ENCODE data around the gene ELK3.

Gene ELK3

GRCh38 chr12:96220902-96221301 lies 26.7 kb downstream of the ELK3 start:
- peaks cover 65% of the 10 kb centered on the region for H3K79me2 ChIP-seq (ENCODE audit: insufficient read depth, low read length)

DNA sequence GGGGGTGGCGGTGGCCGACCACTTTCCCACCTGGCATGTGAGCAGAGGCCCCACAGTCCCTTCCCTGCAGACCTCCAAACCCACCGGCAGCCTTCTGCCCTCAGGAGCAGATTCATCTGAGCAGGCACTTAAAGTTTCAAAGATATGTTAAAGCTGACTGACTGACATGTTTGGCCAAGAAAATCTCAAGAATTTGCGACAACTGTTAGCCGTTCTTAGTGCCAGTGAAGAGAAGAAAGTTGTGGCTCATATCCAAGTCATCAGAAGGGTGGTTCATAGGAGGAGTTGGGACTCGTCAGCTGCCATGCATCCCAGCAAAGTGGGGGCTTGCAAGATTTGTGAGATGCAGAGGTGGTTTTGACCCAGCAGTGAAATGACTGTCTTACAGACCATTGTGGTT lies 27.2 kb downstream of the ELK3 start:
- peaks cover 2% of the 10 kb centered on the region; the same call in 1 of the 2 replicates for H3K9me3 ChIP-seq (ENCODE audit: insufficient read depth, low read depth, low read length)
- peaks cover 18% of the 10 kb centered on the region for H4K20me1 ChIP-seq (ENCODE audit: insufficient read depth, low read length, poor library complexity, severe bottlenecking)
- H3K9me2 ChIP-seq (replicated peaks; ENCODE audit: low read depth, low read length) = no peaks in the 10 kb centered on the region
- H3K36me3 ChIP-seq (ENCODE audit: insufficient read depth, low read length) = peaks cover 47% of the 10 kb centered on the region; the same call in 1 of the 2 replicates
- H3K27me3 ChIP-seq (ENCODE audit: insufficient read depth, low read length, poor library complexity, severe bottlenecking) = no peaks in the 10 kb centered on the region
- H3K9ac ChIP-seq (ENCODE audit: low read depth, low read length, poor library complexity, severe bottlenecking) = no peak overlapping the region
- H3F3A ChIP-seq (ENCODE audit: low read depth) = no peaks in the 10 kb centered on the region
- no peak overlapping the region for H3K4me3 ChIP-seq (ENCODE audit: low read length, poor library complexity, severe bottlenecking)
- H3K79me2 ChIP-seq (ENCODE audit: insufficient read depth, low read length) = peaks cover 60% of the 10 kb centered on the region
- H3K4me2 ChIP-seq (ENCODE audit: low read depth, low read length, poor library complexity, severe bottlenecking) = no peak overlapping the region
- H3K4me1 ChIP-seq (ENCODE audit: insufficient read depth, low read length, poor library complexity, severe bottlenecking) = no peaks in the 10 kb centered on the region
- H2AFZ ChIP-seq (ENCODE audit: low read length) = no peak overlapping the region
- no peak for TF ChIP-seq EZH2phosphoT487 (IDR thresholded peaks at IDR 0.05; ENCODE audit: borderline replicate concordance)
- TF ChIP-seq CTCF (conservative IDR thresholded peaks at IDR 0.05; ENCODE audit: low read length) = no peak

More at GRCh38 chr12:96220902-96221301, 26.7 kb downstream of the ELK3 start:
- Histone ChIP-seq H4K20me1 (ENCODE audit: insufficient read depth, low read length, poor library complexity, severe bottlenecking) (peaks cover 22% of the 10 kb centered on the region), H3F3A (ENCODE audit: low read depth) (no peaks in the 10 kb centered on the region), H3K36me3 (ENCODE audit: insufficient read depth, low read length) (peaks cover 47% of the 10 kb centered on the region; the same call in 1 of the 2 replicates), H2AFZ (ENCODE audit: low read length) (no peak overlapping the region), H3K27me3 (ENCODE audit: insufficient read depth, low read length, poor library complexity, severe bottlenecking) (no peaks in the 10 kb centered on the region), H3K9me2 (replicated peaks; ENCODE audit: low read depth, low read length) (no peaks in the 10 kb centered on the region), H3K4me2 (ENCODE audit: low read depth, low read length, poor library complexity, severe bottlenecking) (no peak overlapping the region), H3K4me3 (ENCODE audit: low read length, poor library complexity, severe bottlenecking) (no peak overlapping the region), H3K9me3 (ENCODE audit: insufficient read depth, low read depth, low read length) (peaks cover 2% of the 10 kb centered on the region; the same call in 1 of the 2 replicates), H3K9ac (ENCODE audit: low read depth, low read length, poor library complexity, severe bottlenecking) (no peak overlapping the region), H3K4me1 (ENCODE audit: insufficient read depth, low read length, poor library complexity, severe bottlenecking) (no peaks in the 10 kb centered on the region)
- TF ChIP-seq CTCF (conservative IDR thresholded peaks at IDR 0.05; ENCODE audit: low read length) = no peak
- TF ChIP-seq EZH2phosphoT487 (IDR thresholded peaks at IDR 0.05; ENCODE audit: borderline replicate concordance) = no peak

DNA sequence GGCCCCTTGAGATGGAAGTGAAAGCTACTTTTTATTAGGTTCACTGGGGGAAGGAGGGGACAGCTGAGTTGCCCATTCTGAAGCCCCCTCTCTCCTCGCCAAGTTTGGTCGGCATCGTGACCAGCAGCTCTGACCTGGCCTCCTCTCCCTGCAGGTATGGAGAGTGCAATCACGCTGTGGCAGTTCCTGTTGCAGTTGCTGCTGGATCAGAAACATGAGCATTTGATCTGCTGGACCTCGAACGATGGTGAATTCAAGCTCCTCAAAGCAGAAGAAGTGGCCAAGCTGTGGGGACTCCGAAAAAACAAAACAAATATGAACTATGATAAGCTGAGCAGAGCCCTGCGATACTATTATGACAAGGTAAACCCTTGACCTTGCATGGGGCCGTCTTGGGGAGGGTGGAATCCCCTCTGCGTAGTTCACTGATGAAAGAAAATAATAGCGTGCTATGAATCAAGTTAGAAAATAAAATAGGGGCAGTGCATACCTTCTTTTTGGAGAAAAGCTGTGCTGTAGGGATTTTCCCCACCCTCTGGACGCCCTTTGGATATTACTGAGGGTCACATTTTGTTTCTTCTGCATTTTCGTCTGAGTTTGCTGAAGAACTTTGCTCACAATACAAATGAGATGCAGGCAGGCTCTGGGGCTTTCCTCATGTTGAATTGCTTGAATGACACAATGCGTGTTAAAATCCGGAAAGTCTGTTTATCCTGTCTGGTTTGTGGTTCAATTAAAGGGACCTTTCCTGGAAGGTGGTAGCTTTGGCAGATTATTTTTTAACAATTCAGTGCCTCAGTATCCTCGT lies 29.4 kb downstream of the ELK3 start:
- Histone ChIP-seq H4K20me1 (ENCODE audit: insufficient read depth, low read length, poor library complexity, severe bottlenecking) (peaks cover 15% of the 10 kb centered on the region), H3K27me3 (ENCODE audit: insufficient read depth, low read length, poor library complexity, severe bottlenecking) (no peaks in the 10 kb centered on the region), H3K9me2 (replicated peaks; ENCODE audit: low read depth, low read length) (no peaks in the 10 kb centered on the region), H3K9ac (ENCODE audit: low read depth, low read length, poor library complexity, severe bottlenecking) (no peak overlapping the region), H2AFZ (ENCODE audit: low read length) (no peak overlapping the region), H3K4me2 (ENCODE audit: low read depth, low read length, poor library complexity, severe bottlenecking) (no peak overlapping the region), H3F3A (ENCODE audit: low read depth) (no peaks in the 10 kb centered on the region), H3K79me2 (ENCODE audit: insufficient read depth, low read length) (peaks cover 48% of the 10 kb centered on the region), H3K9me3 (ENCODE audit: insufficient read depth, low read depth, low read length) (peaks cover 2% of the 10 kb centered on the region; the same call in 1 of the 2 replicates), H3K4me1 (ENCODE audit: insufficient read depth, low read length, poor library complexity, severe bottlenecking) (no peaks in the 10 kb centered on the region), H3K36me3 (ENCODE audit: insufficient read depth, low read length) (peaks cover 58% of the 10 kb centered on the region; the same call in 1 of the 2 replicates), H3K4me3 (ENCODE audit: low read length, poor library complexity, severe bottlenecking) (no peak overlapping the region)
- no peak for TF ChIP-seq CTCF (conservative IDR thresholded peaks at IDR 0.05; ENCODE audit: low read length)
- TF ChIP-seq EZH2phosphoT487 (IDR thresholded peaks at IDR 0.05; ENCODE audit: borderline replicate concordance) = no peak

Measured in Loucy (cell line).